Measurements from ENCODE around the gene SAT1. TPM values are rescaled to one million over a fixed set of nuclear protein-coding genes. Genes with fewer than 3 reads are reported as not detected.

SAT1 gene
- total and polyA plus RNA-seq, 10 of the 15 experiments (the other 5 are each of a cell fraction or from before 2014, with no cell fraction given): 42.2 to 234 (median 60.4) TPM

DNA sequence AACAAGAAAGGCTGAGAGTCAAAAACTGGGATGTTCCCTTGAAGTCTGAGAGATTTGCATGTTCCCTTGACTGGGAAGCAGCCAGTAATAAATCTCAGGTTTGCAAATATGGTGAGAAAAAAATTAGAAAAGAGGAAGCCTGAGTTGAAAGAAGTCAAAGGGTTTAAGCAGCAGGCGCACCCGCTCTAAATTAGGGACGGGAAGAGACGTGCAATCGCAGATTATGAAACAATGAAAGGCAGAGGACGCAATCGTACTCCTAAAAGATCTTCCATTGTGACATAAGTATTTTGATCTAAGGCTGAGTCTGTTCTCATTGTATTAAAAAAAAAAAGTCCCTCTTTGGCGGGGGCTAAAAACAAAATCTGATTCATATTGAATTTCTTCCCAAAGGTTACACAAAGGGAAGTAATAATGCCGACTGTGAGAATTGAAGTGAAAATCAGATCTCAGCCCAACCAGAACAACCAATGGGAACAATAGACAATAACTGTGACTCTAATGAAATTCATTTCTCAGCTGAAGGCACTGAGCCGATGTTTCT is 28.2 kb downstream of the SAT1 start:
- no peaks in the 10 kb centered on the region for H3K36me3 ChIP-seq (ENCODE audit: control insufficient read depth in 2 of 2, insufficient read depth in 2 of 2, low read length in 1 of 2)
- in situ Hi-C loops (cut with MboI) (no loop called here), intact Hi-C loops (cut with micrococcal nuclease; ENCODE audit: unreplicated experiment) (no loop called here)
- DNase-seq (ENCODE audit: low read depth, low spot score): no peak
- no peaks in the 10 kb centered on the region for H3K4me1 ChIP-seq (ENCODE audit: control insufficient read depth, insufficient read depth, low read length)
- BruUV-seq (replicated peaks): no TSS peak
- 0 out of 2 replicates have a peak overlapping the region, but pooled peaks have one; percentile 50 for H3K4me3 ChIP-seq
- H3K27me3 ChIP-seq (replicated peaks in 1 of 2; ENCODE audit: control insufficient read depth in 2 of 2, insufficient read depth in 2 of 2, low read length in 1 of 2): no peaks in the 10 kb centered on the region
- ChIA-PET POLR2A (interaction anchor here (0.6 kb wide), 1 partner anchor 111 kb away, joined by 3 read pairs; no protein-coding TSS in a partner anchor), RAD21 (ENCODE audit: unreplicated experiment) (no interaction called here), SMC1A (ENCODE audit: uncharacterized antibody, unreplicated experiment) (interaction anchor here (0.7 kb wide), 1 partner anchor 61 kb away, joined by 3 read pairs; no protein-coding TSS in a partner anchor), CTCF (interaction anchor here (0.7 kb wide), 1 partner anchor 12 kb away, joined by 4 read pairs; no protein-coding TSS in a partner anchor)
- no peak for ATAC-seq
- no peak overlapping the region for H3K9ac ChIP-seq (ENCODE audit: control insufficient read depth, insufficient read depth, low read length)
- 37% methylated on average over 10 of the region's 10 CpGs for WGBS (ENCODE audit: insufficient coverage, insufficient replicate concordance, low lambda C conversion rate, missing lambda C conversion rate)
- no peak for FAIRE-seq
- peak overlapping the region; percentile 38; the same call in 1 of the 2 replicates for H3K4me2 ChIP-seq (ENCODE audit: control insufficient read depth, insufficient read depth)
- no peaks in the 10 kb centered on the region for H3K79me2 ChIP-seq (ENCODE audit: control insufficient read depth, insufficient read depth, low read length)
- H3K27ac ChIP-seq (ENCODE audit: control insufficient read depth, insufficient read depth): no peak overlapping the region
- TF ChIP-seq ZNF217 (IDR thresholded peaks at IDR 0.05): no peak
- TF ChIP-seq SPI1 (IDR thresholded peaks at IDR 0.05; ENCODE audit: borderline replicate concordance, insufficient read depth, low read depth, low read length): peak; percentile 59; the same call in 1 of the 2 replicates
- TF ChIP-seq, protein P1, sequence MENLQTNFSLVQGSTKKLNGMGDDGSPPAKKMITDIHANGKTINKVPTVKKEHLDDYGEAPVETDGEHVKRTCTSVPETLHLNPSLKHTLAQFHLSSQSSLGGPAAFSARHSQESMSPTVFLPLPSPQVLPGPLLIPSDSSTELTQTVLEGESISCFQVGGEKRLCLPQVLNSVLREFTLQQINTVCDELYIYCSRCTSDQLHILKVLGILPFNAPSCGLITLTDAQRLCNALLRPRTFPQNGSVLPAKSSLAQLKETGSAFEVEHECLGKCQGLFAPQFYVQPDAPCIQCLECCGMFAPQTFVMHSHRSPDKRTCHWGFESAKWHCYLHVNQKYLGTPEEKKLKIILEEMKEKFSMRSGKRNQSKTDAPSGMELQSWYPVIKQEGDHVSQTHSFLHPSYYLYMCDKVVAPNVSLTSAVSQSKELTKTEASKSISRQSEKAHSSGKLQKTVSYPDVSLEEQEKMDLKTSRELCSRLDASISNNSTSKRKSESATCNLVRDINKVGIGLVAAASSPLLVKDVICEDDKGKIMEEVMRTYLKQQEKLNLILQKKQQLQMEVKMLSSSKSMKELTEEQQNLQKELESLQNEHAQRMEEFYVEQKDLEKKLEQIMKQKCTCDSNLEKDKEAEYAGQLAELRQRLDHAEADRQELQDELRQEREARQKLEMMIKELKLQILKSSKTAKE (IDR thresholded peaks at IDR 0.05; ENCODE audit: low read depth, poor library complexity, severe bottlenecking): no peak
- peak overlapping the region; percentile 54 for H2AFZ ChIP-seq (ENCODE audit: control insufficient read depth, low read depth, low read length)
- no peaks in the 10 kb centered on the region for H3K9me3 ChIP-seq (replicated peaks; ENCODE audit: control insufficient read depth, insufficient read depth, low read length)
- H4K20me1 ChIP-seq (ENCODE audit: control insufficient read depth, insufficient read depth): no peaks in the 10 kb centered on the region

DNA sequence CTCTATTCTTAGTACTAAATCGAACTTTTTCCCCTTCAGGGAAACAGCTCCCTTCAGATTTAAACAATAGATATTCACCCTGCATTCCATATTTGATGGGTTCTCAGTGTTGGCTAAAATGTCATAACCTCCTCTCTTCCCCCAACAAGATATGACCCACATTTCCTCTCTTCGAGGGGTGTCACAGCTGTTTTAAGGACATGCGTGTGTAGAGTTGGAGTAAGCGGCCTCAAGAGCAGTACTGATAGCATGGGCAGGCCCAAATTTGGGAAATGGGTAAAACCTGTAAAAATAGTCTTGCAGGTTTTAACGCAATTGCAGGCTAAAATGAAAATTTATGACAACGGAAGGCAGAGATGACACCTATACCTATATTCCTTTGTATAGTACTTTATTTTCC is 28.7 kb downstream of the SAT1 start:
- TF ChIP-seq, protein P1 (IDR thresholded peaks at IDR 0.05; ENCODE audit: low read depth, poor library complexity, severe bottlenecking): no peak
- TF ChIP-seq MTA2 (IDR thresholded peaks at IDR 0.05; ENCODE audit: low read depth): no peak
- ChIA-PET POLR2A (interaction anchor here (0.6 kb wide), 1 partner anchor 112 kb away, joined by 3 read pairs; no protein-coding TSS in a partner anchor), SMC1A (ENCODE audit: uncharacterized antibody, unreplicated experiment) (interaction anchor here (0.7 kb wide), 1 partner anchor 61 kb away, joined by 3 read pairs; no protein-coding TSS in a partner anchor), RAD21 (ENCODE audit: unreplicated experiment) (no interaction called here), CTCF (interaction anchor here (0.7 kb wide), 1 partner anchor 12 kb away, joined by 4 read pairs; no protein-coding TSS in a partner anchor)
- whole genome bisulfite sequencing (ENCODE audit: insufficient coverage, insufficient replicate concordance, low lambda C conversion rate, missing lambda C conversion rate): 65% methylated on average over 6 of the region's 6 CpGs
- H3K79me2 ChIP-seq (ENCODE audit: control insufficient read depth, insufficient read depth, low read length): no peaks in the 10 kb centered on the region
- H3K27me3 ChIP-seq (replicated peaks in 1 of 2; ENCODE audit: control insufficient read depth in 2 of 2, insufficient read depth in 2 of 2, low read length in 1 of 2): no peaks in the 10 kb centered on the region
- no peaks in the 10 kb centered on the region for H3K36me3 ChIP-seq (ENCODE audit: control insufficient read depth in 2 of 2, insufficient read depth in 2 of 2, low read length in 1 of 2)
- no peak overlapping the region for H3K9ac ChIP-seq (ENCODE audit: control insufficient read depth, insufficient read depth, low read length)
- in situ Hi-C loops (cut with MboI): no loop called here
- BruUV-seq (replicated peaks): no TSS peak
- FAIRE-seq (no peak), DNase-seq (ENCODE audit: low read depth, low spot score) (no peak), ATAC-seq (no peak)
- H3K4me2 ChIP-seq (ENCODE audit: control insufficient read depth, insufficient read depth): peak overlapping the region; percentile 38; the same call in 1 of the 2 replicates
- peak overlapping the region; percentile 54; the same call in 1 of the 2 replicates for H2AFZ ChIP-seq (ENCODE audit: control insufficient read depth, low read depth, low read length)
- intact Hi-C loops (cut with micrococcal nuclease; ENCODE audit: unreplicated experiment): no loop called here
- no peaks in the 10 kb centered on the region for H4K20me1 ChIP-seq (ENCODE audit: control insufficient read depth, insufficient read depth)
- no peak overlapping the region for H3K4me3 ChIP-seq
- no peaks in the 10 kb centered on the region for H3K9me3 ChIP-seq (replicated peaks; ENCODE audit: control insufficient read depth, insufficient read depth, low read length)
- H3K4me1 ChIP-seq (ENCODE audit: control insufficient read depth, insufficient read depth, low read length): no peaks in the 10 kb centered on the region
- no peak overlapping the region for H3K27ac ChIP-seq (ENCODE audit: control insufficient read depth, insufficient read depth)
